ENCODE data around the gene NXF3.
"Not testable (repeated sequence)": the region's sequence is repeated elsewhere in the genome, so short reads cannot be mapped to it uniquely, and the experiment has no call there.

The NXF3 gene

GRCh38 chrX:103033371-103033770, 59.6 kb downstream of the NXF3 start:
- DNase-seq, result not testable (repeated sequence)
